Stimulated activated CD4-positive, alpha-beta T cell treated with anti-CD3 and anti-CD28 coated beads, Interleukin-12 subunit alpha, Interleukin-12 subunit beta, amount 100 ng/mL, for 48 hours (primary cell): ENCODE measurements around the gene TXK.
A peak's percentile ranks its signal among the peaks of the same experiment; 100 is the strongest.

Experiments
- DNase-seq, 3 donors: peaks; one replicate each; pipeline ENCODE4 v3.0.0-alpha.2; 2020; ENCODE audit warnings: low read depth in 2 of 3, low spot score in 1 of 3

The TXK gene

GRCh38 chr4:48138511-48138910 lies 4.5 kb upstream of the TXK start:
- no peak for DNase-seq

- DNase-seq: no peak
Observed at GRCh38 chr4:48137846-48138245, 3.8 kb upstream of the TXK start.

DNA sequence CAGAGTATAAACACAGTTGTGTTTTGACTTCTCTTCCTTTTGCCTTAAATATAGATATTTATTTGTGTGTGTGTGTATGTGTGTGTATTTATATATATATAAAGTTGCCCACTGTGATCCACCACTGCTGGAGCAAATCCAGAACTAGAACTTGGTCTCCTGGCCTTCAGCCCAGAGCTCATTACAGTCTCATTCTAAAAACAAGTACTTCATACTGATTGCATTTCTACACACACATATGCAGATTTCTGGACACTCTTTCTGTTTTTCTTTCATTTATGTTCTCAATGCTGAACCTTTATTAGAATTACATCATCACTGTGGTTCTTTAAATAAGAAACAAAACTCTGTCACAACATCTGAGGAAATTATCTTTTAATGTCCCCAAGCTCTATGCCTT lies 381 bp downstream of the TXK start:
- DNase-seq: no peak

DNA sequence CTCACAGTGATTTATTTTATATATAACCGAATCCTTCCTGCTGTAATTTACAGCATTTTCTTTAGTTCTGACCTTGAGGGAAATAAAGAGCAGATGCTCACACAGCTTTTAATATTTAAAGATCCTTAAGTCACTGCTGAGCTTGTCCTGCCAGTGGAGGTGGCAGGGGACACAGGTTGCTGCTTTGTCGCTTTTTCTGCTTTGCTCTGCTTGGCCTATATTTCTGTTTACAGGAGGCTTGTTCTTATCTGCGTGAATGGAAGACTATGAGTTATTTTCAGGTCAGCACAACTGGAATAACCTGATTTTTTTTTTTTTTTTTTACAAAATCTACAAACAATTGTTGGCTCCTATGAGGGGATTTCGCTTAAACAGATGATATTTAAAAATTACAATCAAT lies 2.3 kb downstream of the TXK start:
- no peak for DNase-seq

- DNase-seq: no peak
Observed at GRCh38 chr4:48130100-48130499, 4.0 kb downstream of the TXK start.

- peak in 2 of 3 donors; percentile 27 to 40 for DNase-seq
Observed at GRCh38 chr4:48129307-48130014, 4.6 kb downstream of the TXK start.

GRCh38 chr4:48127682-48128404 lies 6.2 kb downstream of the TXK start:
- DNase-seq: peak; percentile 68 to 77 (median 68)

- no peak for DNase-seq
Observed at GRCh38 chr4:48127231-48127630, 6.8 kb downstream of the TXK start.

- no peak for DNase-seq
Observed at GRCh38 chr4:48126621-48127020, 7.4 kb downstream of the TXK start.

DNA sequence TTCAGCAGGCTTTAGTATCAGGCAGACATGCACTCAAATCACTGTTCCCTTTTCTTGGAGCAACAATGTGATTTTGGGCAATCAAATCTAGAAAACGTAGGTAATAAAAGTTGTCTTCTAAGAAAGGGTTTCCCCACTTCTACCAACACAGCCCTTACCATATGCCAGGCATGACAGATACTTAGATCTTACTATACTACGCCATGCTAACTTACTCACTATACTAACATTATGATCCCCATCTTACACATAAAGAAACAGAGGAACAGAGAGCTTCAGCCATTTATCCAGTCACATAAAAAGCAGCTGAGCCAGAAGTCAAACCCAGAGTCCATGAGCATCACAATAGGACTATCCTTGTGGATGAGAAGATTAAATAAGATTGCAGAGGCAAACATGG lies 9.2 kb downstream of the TXK start:
- no peak for DNase-seq

DNA sequence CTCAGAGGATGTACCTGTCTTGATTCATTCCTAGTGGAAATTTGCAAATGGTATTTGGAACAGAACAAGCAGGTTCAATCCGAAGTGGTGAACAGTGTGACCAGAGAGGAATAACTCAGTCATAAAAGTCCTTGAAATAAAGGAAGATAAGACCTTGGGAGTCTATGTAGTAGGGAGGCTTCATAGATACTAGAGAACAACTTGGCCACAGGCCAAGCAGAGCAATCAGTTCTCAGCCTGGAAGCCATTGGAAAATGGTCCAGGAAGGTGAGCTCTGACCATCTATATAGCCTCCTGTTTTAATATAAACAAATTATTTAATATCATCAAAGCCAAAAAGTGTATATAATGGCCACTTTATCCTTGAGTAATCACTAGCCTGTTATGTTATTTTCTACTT lies 11.3 kb downstream of the TXK start:
- no peak for DNase-seq

DNA sequence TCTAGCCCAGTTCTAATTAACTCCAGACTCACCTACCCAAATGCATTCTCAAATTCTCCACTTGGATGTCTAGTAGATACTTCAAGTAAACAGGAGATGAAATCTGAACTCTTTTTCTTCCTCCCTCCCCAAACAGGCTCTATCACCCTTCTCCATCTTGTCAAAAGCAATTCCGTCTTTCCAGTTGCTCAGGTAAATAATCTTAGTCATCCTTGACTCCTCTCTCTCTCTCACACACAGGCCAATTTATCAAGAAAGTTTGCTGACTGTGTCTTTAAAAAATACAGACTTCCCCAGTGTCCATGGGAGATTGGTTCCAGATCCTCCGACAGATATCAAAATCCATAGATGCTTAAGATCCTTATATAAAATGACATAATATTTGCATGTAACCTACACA lies 12.9 kb downstream of the TXK start:
- no peak for DNase-seq

DNA sequence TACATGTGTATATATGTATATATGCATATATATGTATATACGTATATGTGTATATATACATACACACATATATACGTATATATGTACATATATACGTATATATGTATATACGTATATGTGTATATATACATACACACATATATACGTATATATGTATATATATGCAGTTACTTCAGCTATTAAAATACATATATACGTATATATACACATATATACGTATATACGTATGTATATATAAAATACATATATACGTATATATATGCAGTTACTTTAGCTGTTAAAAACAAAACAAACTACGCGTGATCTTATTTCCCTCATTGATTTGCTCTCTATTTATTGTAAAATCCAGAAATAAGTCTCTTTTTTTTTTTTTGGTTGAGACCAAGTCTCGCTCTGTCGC lies 13.9 kb downstream of the TXK start:
- DNase-seq: no peak

DNA sequence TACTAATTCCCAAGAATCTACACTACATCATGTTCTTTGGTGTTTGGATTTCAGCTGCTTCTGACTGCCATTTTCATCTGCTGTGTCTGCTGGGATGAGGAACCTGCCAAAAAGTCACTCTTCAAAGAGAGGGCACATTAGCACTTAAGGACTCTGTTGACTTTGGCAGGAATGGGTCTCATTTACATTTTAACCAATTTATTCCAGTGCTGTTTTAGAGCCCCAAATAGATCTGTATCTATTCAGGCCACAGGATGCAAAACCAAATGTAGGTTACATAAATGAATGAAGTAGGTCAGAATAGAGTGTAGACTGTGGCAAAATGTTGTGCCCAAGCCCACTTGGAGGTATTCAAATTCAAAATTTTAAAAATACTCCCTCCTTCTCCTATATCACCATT lies 14.4 kb downstream of the TXK start:
- no peak for DNase-seq

DNA sequence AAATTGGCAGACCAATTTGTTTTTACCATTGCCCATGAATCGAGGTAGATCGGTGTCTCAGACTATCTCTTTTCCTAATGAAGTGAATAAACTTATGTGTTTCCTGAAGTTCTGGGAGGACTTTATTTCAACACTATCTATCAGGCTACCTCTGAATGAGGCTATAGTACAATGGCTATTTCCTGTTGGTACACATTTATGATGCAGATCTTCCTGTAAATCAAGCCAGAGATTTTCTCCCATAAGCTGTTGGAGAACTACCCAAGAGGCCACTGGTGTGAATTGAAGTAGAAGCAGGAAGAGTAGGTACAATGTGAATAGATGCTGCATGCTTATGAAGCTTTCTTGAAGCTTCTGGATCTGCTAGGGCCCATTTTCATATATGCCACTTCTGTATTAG lies 16.0 kb downstream of the TXK start:
- DNase-seq: no peak

GRCh38 chr4:48116582-48116981 lies 17.5 kb downstream of the TXK start:
- DNase-seq: no peak

DNA sequence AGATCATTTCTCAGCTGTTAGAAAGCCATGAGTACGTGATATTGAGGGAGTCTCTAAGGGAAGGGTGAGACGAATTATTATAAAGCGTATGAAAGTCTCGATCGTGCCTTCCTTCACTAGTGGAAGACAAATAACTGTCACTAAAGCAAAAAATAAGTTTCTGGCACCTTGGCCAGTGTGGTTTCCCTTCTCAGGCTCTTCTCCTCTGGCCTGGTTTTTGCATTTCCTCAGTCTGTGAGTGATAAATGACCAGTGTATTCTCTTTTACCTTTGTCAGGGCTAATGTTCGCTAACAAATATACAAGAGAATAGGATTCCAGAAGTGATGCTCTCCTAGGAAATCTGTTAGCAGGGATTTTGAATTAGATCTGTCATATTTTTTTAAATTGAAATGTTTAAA lies 19.6 kb downstream of the TXK start:
- DNase-seq: no peak

GRCh38 chr4:48112017-48112667 lies 21.9 kb downstream of the TXK start:
- DNase-seq: no peak

DNA sequence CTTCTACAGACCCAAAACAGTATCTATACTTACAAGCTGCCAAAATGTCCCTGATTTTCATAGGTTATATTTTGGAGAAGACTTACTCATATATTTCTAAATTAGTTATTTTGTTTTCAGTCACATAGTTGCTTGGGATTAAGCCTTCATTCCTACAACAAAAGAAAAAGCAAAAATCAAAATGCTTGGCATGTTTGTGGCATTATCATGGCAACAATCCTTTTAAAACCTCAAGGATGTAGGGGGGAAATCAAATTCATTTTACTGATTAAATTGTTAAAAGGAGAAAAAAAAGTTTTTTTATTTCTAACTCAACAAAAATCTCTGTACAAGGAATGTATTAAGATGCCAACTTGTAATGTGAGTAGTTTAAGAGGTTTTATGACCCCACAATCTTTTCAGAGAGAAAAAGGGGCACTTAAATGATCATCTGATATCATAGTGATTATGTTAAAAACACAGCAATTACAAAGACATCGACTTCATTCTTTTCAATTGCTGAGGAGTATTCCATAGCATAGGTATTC lies 23.5 kb downstream of the TXK start:
- DNase-seq: no peak

DNA sequence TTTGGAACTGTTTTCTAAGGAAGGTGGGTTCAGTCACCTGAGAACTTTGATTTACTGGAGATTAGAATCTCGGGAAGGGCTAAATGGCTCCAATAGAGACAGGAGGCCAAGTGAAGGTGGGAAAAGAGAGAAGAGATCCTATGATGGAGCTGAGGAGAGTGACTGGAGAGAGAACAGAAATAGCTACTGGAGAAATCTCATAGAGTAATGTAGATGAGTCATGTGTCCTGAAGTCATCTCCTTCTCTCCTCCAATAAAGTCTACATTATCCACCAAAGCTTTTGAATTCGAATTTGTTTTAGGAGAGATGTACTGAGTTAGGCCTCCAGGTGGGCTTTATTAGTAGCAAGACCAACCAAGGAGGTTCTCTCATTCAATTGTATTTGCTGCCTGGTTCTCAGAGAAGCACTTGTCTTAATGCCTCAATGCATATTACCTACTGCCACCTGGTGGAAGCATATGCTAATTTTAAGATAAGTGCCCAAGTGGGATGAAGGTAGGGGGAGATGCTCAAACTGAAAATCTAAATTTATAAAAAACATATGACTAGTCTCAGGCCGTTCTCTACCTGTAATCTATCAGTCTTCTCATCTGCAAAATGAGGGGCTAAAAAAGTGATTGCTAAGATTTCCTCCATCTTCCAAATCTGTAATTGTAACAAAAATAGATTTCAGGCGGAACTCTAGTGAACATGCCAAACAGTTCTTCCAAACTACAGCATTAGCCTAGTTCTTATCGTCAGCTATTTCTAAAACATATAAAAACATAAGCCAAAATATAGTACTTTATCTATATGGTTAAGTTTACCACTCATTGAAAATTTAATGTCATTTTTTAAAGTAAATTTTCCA lies 24.4 kb downstream of the TXK start:
- DNase-seq: no peak
